MM.1S (cell line): Measurements from ENCODE around the gene CCT8.

Experiments
- DNase-seq: peaks from one replicate; pipeline ENCODE4 v3.0.0-alpha.2; 2015
- H2AFZ ChIP-seq: fragments of 300-600 bp; sonication (generic); 2 replicates; pipeline ENCODE4 v1.6.0; 2016; ENCODE audit warnings: antibody characterized with exemption, low read length
- H3F3A ChIP-seq: fragments of 300-600 bp; sonication (generic); 2 replicates; pipeline ENCODE4 v1.6.1; 2016; ENCODE audit warnings: mild to moderate bottlenecking, antibody characterized with exemption, low read length, moderate library complexity, mixed read lengths; ENCODE audit not compliant: insufficient read depth
- H3K27ac ChIP-seq: fragments of 300-600 bp; sonication (generic); 2 replicates; pipeline ENCODE4 v1.5.1; 2016; ENCODE audit warnings: mild to moderate bottlenecking, low read length
- H3K27me3 ChIP-seq: fragments of 300-600 bp; sonication (generic); replicated peaks from 2 replicates; pipeline ENCODE4 v1.6.0; 2016; ENCODE audit warnings: low read length; ENCODE audit not compliant: insufficient read depth
- H3K36me3 ChIP-seq: fragments of 300-600 bp; sonication (generic); replicated peaks from 2 replicates; pipeline ENCODE4 v1.6.1; 2016; ENCODE audit warnings: mild to moderate bottlenecking, low read length, mixed read lengths; ENCODE audit not compliant: insufficient read depth
- H3K4me1 ChIP-seq: fragments of 300-600 bp; sonication (generic); 2 replicates; pipeline ENCODE4 v1.6.1; 2016; ENCODE audit warnings: low read length, mixed read lengths
- H3K4me2 ChIP-seq: fragments of 300-600 bp; sonication (generic); 2 replicates; pipeline ENCODE4 v1.6.0; 2016; ENCODE audit warnings: low read depth, low read length
- H3K4me3 ChIP-seq: fragments of 300-600 bp; sonication (generic); 2 replicates; pipeline ENCODE4 v1.5.1; 2016; ENCODE audit warnings: low read length, mixed read lengths
- H3K79me2 ChIP-seq: fragments of 300-600 bp; sonication (generic); 2 replicates; pipeline ENCODE4 v1.6.1; 2016; ENCODE audit warnings: mixed run types, low read length, mixed read lengths
- H3K9ac ChIP-seq: fragments of 300-600 bp; sonication (generic); 2 replicates; pipeline ENCODE4 v1.6.1; 2016; ENCODE audit warnings: low read length, mixed read lengths
- H3K9me2 ChIP-seq: fragments of 300-600 bp; sonication (generic); replicated peaks from 2 replicates; pipeline ENCODE4 v1.6.1; 2016; ENCODE audit warnings: mild to moderate bottlenecking, low read length, mixed read lengths; ENCODE audit not compliant: insufficient read depth
- H3K9me3 ChIP-seq: fragments of 300-600 bp; sonication (generic); replicated peaks from 2 replicates; pipeline ENCODE4 v1.6.1; 2016; ENCODE audit warnings: mild to moderate bottlenecking, low read length, mixed read lengths; ENCODE audit not compliant: insufficient read depth
- H4K20me1 ChIP-seq: fragments of 300-600 bp; sonication (generic); 2 replicates; pipeline ENCODE4 v1.6.1; 2016; ENCODE audit warnings: mild to moderate bottlenecking, low read length, moderate library complexity, mixed read lengths; ENCODE audit not compliant: insufficient read depth
- CTCF ChIP-seq: fragments of 300-600 bp; sonication (generic); IDR thresholded peaks from 2 replicates; pipeline ENCODE4 v1.5.1; 2016; ENCODE audit warnings: antibody characterized with exemption, low read length, mixed read lengths
- EZH2 ChIP-seq: fragments of 300-600 bp; sonication (generic); optimal IDR thresholded peaks from 2 replicates; pipeline ENCODE3; 2017; ENCODE audit warnings: low read depth, mild to moderate bottlenecking, antibody characterized with exemption, low read length, mixed read lengths
- EZH2phosphoT487 ChIP-seq: fragments of 300-600 bp; sonication (generic); IDR thresholded peaks from 2 replicates; pipeline ENCODE4 v1.6.1; 2018; ENCODE audit warnings: antibody characterized with exemption, low read length

CCT8 gene

GRCh38 chr21:29085106-29085752 lies 11.8 kb upstream of the CCT8 start:
- DNase-seq, result no peak
- H3K9me3 ChIP-seq, result no peaks in the 10 kb centered on the region
- no peaks in the 10 kb centered on the region for H3F3A ChIP-seq
- H3K4me3 ChIP-seq, result no peak overlapping the region
- no peaks in the 10 kb centered on the region for H3K36me3 ChIP-seq
- H3K79me2 ChIP-seq, result peaks cover 9% of the 10 kb centered on the region; the same call in 1 of the 2 replicates
- H3K4me2 ChIP-seq, result no peak overlapping the region
- TF ChIP-seq EZH2, result no peak
- TF ChIP-seq CTCF, result no peak
- no peak for TF ChIP-seq EZH2phosphoT487
- no peak overlapping the region for H3K27ac ChIP-seq
- H3K4me1 ChIP-seq, result 0 out of 2 replicates have a peak, but pooled peaks cover under 1% of the 10 kb centered on the region
- H4K20me1 ChIP-seq, result no peaks in the 10 kb centered on the region
- H3K9me2 ChIP-seq, result no peaks in the 10 kb centered on the region
- no peak overlapping the region for H3K9ac ChIP-seq
- no peaks in the 10 kb centered on the region for H3K27me3 ChIP-seq
- no peak overlapping the region for H2AFZ ChIP-seq

- H3K4me2 ChIP-seq, result no peak overlapping the region
Measured at GRCh38 chr21:29084372-29084771, 10.9 kb upstream of the CCT8 start.

GRCh38 chr21:29083306-29083705 lies 9.9 kb upstream of the CCT8 start:
- Histone ChIP-seq H3K9me2 (no peaks in the 10 kb centered on the region), H2AFZ (no peak overlapping the region), H3K36me3 (no peaks in the 10 kb centered on the region), H3K4me1 (peaks cover 20% of the 10 kb centered on the region), H3F3A (peaks cover 9% of the 10 kb centered on the region), H3K4me2 (no peak overlapping the region), H3K27me3 (no peaks in the 10 kb centered on the region), H4K20me1 (no peaks in the 10 kb centered on the region), H3K4me3 (no peak overlapping the region), H3K9ac (no peak overlapping the region), H3K79me2 (peaks cover 11% of the 10 kb centered on the region; the same call in 1 of the 2 replicates), H3K27ac (no peak overlapping the region), H3K9me3 (no peaks in the 10 kb centered on the region)
- DNase-seq, result no peak
- TF ChIP-seq EZH2, result no peak
- no peak for TF ChIP-seq EZH2phosphoT487
- no peak for TF ChIP-seq CTCF

More at GRCh38 chr21:29084372-29084771, 10.9 kb upstream of the CCT8 start:
- H4K20me1 ChIP-seq, result no peaks in the 10 kb centered on the region
- H3K79me2 ChIP-seq, result peaks cover 11% of the 10 kb centered on the region; the same call in 1 of the 2 replicates
- H3K36me3 ChIP-seq, result no peaks in the 10 kb centered on the region
- no peak for DNase-seq
- H3K9me2 ChIP-seq, result no peaks in the 10 kb centered on the region
- no peak overlapping the region for H3K4me3 ChIP-seq
- peaks cover 9% of the 10 kb centered on the region for H3K4me1 ChIP-seq
- H3K27me3 ChIP-seq, result no peaks in the 10 kb centered on the region
- no peaks in the 10 kb centered on the region for H3K9me3 ChIP-seq
- TF ChIP-seq CTCF (no peak), EZH2phosphoT487 (no peak), EZH2 (no peak)
- no peak overlapping the region for H2AFZ ChIP-seq
- no peak overlapping the region for H3K27ac ChIP-seq
- H3K9ac ChIP-seq, result no peak overlapping the region
- H3F3A ChIP-seq, result no peaks in the 10 kb centered on the region
